Smooth muscle cell (in vitro differentiated cells): ENCODE results near the gene CES4A. TPM values are rescaled to one million over a fixed set of nuclear protein-coding genes. Genes with fewer than 3 reads are reported as not detected.
"Not testable (repeated sequence)": the region's sequence is repeated elsewhere in the genome, so short reads cannot be mapped to it uniquely, and the experiment has no call there.

Source experiments
- DNase-seq: peaks from one replicate; lab custom pipeline; 2025; ENCODE audit not compliant: unreplicated experiment; lab: John Stamatoyannopoulos, UW
- H2AFZ ChIP-seq: fragments of 200-600 bp; sonication (generic); 2 replicates; pipeline ENCODE4 v1.6.0; 2016; ENCODE audit warnings: antibody characterized with exemption, low read depth, mild to moderate bottlenecking
- H3F3A ChIP-seq: fragments of 200-600 bp; sonication (generic); 2 replicates; pipeline ENCODE4 v1.6.0; 2017; ENCODE audit warnings: antibody characterized with exemption, low read depth
- H3K27ac ChIP-seq: fragments of 200-600 bp; sonication (generic); 2 replicates; pipeline ENCODE4 v1.5.1; 2016; ENCODE audit warnings: low read depth, mild to moderate bottlenecking
- H3K27me3 ChIP-seq: fragments of 200-600 bp; sonication (generic); 2 replicates; pipeline ENCODE4 v1.6.1; 2016; ENCODE audit warnings: low read depth, mild to moderate bottlenecking
- H3K36me3 ChIP-seq: fragments of 200-600 bp; sonication (generic); 2 replicates; pipeline ENCODE4 v1.5.1; 2016; ENCODE audit warnings: low read depth
- H3K4me1 ChIP-seq: fragments of 200-600 bp; sonication (generic); 2 replicates; pipeline ENCODE4 v1.5.1; 2016; ENCODE audit warnings: low read depth
- H3K4me2 ChIP-seq: fragments of 200-600 bp; sonication (generic); 2 replicates; pipeline ENCODE4 v1.6.0; 2016; ENCODE audit warnings: mild to moderate bottlenecking
- H3K4me3 ChIP-seq: fragments of 200-600 bp; sonication (generic); 2 replicates; pipeline ENCODE4 v1.5.1; 2016; ENCODE audit warnings: mild to moderate bottlenecking
- H3K79me2 ChIP-seq: fragments of 200-600 bp; sonication (generic); 2 replicates; pipeline ENCODE4 v1.6.0; 2016; ENCODE audit warnings: low read depth, mild to moderate bottlenecking
- H3K9ac ChIP-seq: fragments of 200-600 bp; sonication (generic); 2 replicates; pipeline ENCODE4 v1.6.0; 2016; ENCODE audit warnings: low read depth
- H3K9me3 ChIP-seq: fragments of 200-600 bp; sonication (generic); replicated peaks from 2 replicates; pipeline ENCODE4 v1.5.1; 2016; ENCODE audit warnings: low read depth
- H4K20me1 ChIP-seq: fragments of 200-600 bp; sonication (generic); 2 replicates; pipeline ENCODE4 v1.6.0; 2016; ENCODE audit warnings: low read depth
- CTCF ChIP-seq: fragments of 200-600 bp; sonication (generic); IDR thresholded peaks from 2 replicates; pipeline ENCODE4 v1.5.1; 2017; ENCODE audit warnings: borderline replicate concordance, mild to moderate bottlenecking, antibody characterized with exemption; ENCODE audit not compliant: insufficient read depth, poor library complexity, severe bottlenecking
- WGBS: methylation state at CpG from one replicate; pipeline ENCODE4 v1.1.7; 2016; ENCODE audit warnings: low lambda C conversion rate; 5-methylcytosine and 5-hydroxymethylcytosine counted together
- polyA plus RNA-seq: library from polyadenylated mRNA; unstranded; fragments of >200 nt; fragmentation: Nextera tagmentation; extraction: Ambion mirVana; gene quantifications from 2 replicates; pipeline ENCODE4 v1.2.1, GENCODE V29; 2016
- total RNA-seq: library from RNA; depleted of rRNA; stranded (reverse); fragments of >200 nt; gene quantifications from 2 replicates; pipeline ENCODE4 v1.2.3, GENCODE V29; 2014

The CES4A gene
- total and polyA plus RNA-seq, 2 experiments from 2014 or later, result 0.63 to 0.93 TPM

GRCh38 chr16:66954097-66954659, 34.2 kb upstream of the CES4A start:
- Histone ChIP-seq H3F3A (no peaks in the 10 kb centered on the region), H3K9me3 (no peaks in the 10 kb centered on the region), H4K20me1 (no peaks in the 10 kb centered on the region), H2AFZ (no peak overlapping the region), H3K36me3 (no peaks in the 10 kb centered on the region), H3K79me2 (no peaks in the 10 kb centered on the region), H3K27me3 (peaks cover 8% of the 10 kb centered on the region), H3K4me1 (no peaks in the 10 kb centered on the region), H3K9ac (no peak overlapping the region), H3K4me2 (no peak overlapping the region), H3K27ac (no peak overlapping the region), H3K4me3 (no peak overlapping the region)
- peak; percentile 85 for TF ChIP-seq CTCF
- WGBS, result 34% methylated on average over 8 of the region's 8 CpGs
- DNase-seq, result peak; percentile 13

GRCh38 chr16:66955363-66956153, 32.8 kb upstream of the CES4A start:
- not testable (repeated sequence) for H3F3A ChIP-seq, H3K4me2 ChIP-seq, H3K27ac ChIP-seq, H3K79me2 ChIP-seq, H3K4me1 ChIP-seq, H3K4me3 ChIP-seq, H3K36me3 ChIP-seq, H3K9me3 ChIP-seq, H3K9ac ChIP-seq, H4K20me1 ChIP-seq, DNase-seq, H3K27me3 ChIP-seq
- WGBS, result 55% methylated on average over 17 of the region's 17 CpGs
- H2AFZ ChIP-seq, result peak overlapping the region; percentile 72

GRCh38 chr16:66956154-66956457, 32.3 kb upstream of the CES4A start:
- not testable (repeated sequence) for H2AFZ ChIP-seq, H3K4me1 ChIP-seq, H3K4me2 ChIP-seq, H3K27me3 ChIP-seq, H3F3A ChIP-seq, H4K20me1 ChIP-seq, H3K27ac ChIP-seq, H3K9ac ChIP-seq, H3K9me3 ChIP-seq, H3K36me3 ChIP-seq, DNase-seq, H3K4me3 ChIP-seq, H3K79me2 ChIP-seq
- 39% methylated on average over 1 of the region's 1 CpG for WGBS

- TF ChIP-seq CTCF, result no peak
- no peaks in the 10 kb centered on the region for H3F3A ChIP-seq
- no peaks in the 10 kb centered on the region for H3K79me2 ChIP-seq
- no peak for DNase-seq
- no peaks in the 10 kb centered on the region for H3K9me3 ChIP-seq
- no peak overlapping the region for H3K4me3 ChIP-seq
- WGBS, result 83% methylated on average over 7 of the region's 7 CpGs
- no peaks in the 10 kb centered on the region for H4K20me1 ChIP-seq
- H2AFZ ChIP-seq, result no peak overlapping the region
- H3K36me3 ChIP-seq, result no peaks in the 10 kb centered on the region
- H3K4me1 ChIP-seq, result no peaks in the 10 kb centered on the region
- H3K27ac ChIP-seq, result no peak overlapping the region
- no peak overlapping the region for H3K9ac ChIP-seq
- H3K4me2 ChIP-seq, result no peak overlapping the region
- H3K27me3 ChIP-seq, result no peaks in the 10 kb centered on the region
Observed at GRCh38 chr16:66958857-66959703, 29.3 kb upstream of the CES4A start.
